GM21381 (cell line): ENCODE data around the gene RESP18.

ENCODE experiments used
- ATAC-seq: cut with Tn5 transposase; IDR thresholded peaks from one replicate; pipeline ENCODE4 v1.9.1; 2021; ENCODE audit warnings: mild to moderate bottlenecking, moderate library complexity; ENCODE audit not compliant: unreplicated experiment

RESP18 gene

GRCh38 chr2:219332542-219332941, at the start of gene RESP18:
Gene RESP18 (minus strand): TSS chr2:219332744.
- ATAC-seq: no peak

- ATAC-seq: no peak
Measured at GRCh38 chr2:219381448-219381847, 48.9 kb upstream of the RESP18 start.

DNA sequence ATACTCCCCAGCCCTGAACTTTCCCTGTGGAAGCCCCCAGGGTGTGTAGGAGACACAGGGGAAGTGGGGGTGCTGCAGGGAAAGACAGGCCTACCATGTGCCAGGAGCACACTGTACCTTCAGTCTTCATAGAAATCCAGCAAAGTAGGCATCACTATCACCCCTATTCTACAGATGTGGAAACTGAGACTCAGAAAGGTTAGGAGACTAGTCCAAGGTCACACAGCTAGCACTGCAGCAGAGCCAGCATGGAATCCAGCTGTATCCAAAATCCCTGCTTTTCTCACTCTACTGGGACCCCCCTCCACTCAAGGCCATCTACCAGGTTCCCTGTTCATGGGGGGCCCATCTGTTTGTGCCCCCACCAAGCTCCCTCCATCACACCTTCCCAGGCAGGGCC, 48.4 kb upstream of the RESP18 start:
- ATAC-seq: no peak

DNA sequence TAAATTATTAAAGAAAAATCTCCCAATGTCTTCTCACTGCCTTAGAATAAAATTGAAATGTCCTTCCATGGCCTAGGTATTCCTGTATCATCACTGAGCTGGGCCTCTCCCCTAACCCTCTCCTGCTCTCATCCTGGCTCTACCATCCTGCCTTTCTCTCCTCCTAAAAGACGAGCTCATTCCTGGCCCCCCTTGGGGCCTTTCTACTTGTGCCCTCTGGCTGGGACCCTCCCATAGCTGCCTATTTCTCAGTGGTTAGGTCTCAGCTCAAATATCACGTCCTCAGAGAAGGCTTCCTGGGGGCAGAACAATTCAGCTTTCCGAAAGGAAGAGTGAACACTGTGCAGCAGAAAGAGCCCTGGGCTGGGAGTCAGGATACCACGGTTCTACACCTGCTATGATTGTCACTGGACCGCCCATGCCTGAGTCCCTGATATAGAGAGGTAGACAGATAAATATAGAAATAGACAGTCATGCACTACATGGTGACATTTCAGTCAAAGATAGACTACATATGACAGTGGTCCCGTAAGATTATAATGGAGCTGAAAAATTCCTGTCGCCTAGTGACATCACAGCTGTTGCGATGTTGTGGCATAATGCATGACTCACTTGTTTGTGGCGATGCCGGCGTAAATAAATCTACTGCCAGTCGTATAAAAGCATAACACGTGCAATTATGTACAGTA, 45.8 kb upstream of the RESP18 start:
- ATAC-seq: no peak

DNA sequence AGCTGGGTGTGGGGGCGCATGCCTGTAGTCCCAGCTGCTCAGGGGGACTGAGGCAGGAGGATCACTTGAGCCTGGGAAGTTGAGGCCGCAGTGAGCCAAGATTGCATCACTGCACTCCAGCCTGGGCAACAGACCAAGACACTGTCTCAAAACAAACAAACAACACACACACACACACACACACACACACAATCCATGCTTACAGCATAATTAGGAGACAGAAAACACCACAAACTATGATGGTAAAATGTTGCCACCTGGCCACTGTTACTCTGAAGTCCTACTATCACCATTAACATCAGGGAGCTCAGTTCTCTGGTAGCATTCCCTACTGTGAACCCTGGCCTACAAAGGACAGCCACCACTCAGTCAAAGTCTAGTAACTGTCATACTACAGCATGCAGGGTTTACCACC, 36.9 kb upstream of the RESP18 start:
- no peak for ATAC-seq

DNA sequence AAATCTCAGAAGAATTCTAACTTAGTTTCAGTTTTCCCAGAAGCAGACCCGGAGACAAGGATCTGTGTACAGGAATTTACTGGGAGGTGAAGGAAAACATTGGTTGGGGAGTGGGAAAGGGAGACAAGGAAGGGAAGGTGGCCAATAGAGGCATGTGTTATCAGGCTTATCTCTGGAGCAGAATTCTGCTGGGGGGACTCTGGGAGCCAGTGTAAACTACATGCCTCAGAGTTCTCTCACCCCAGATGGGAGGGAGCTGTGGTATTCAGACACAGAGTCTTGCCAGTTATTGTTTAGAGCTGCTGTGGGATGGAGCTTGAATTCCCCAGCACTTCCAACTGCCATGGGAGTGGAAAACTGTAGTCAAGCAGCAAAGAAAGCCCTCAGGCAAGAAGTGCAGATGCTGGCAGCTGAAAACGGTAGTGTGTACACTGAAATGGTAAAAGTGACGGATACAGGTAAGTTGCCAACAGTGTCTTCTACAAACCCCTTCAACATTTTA, 36.2 kb upstream of the RESP18 start:
- ATAC-seq: no peak

- peak; percentile 84 for ATAC-seq
Measured at GRCh38 chr2:219362524-219363164, 30.1 kb upstream of the RESP18 start.

- ATAC-seq: no peak
Measured at GRCh38 chr2:219362072-219362471, 29.5 kb upstream of the RESP18 start.

GRCh38 chr2:219358170-219359075, 25.9 kb upstream of the RESP18 start:
- no peak for ATAC-seq

DNA sequence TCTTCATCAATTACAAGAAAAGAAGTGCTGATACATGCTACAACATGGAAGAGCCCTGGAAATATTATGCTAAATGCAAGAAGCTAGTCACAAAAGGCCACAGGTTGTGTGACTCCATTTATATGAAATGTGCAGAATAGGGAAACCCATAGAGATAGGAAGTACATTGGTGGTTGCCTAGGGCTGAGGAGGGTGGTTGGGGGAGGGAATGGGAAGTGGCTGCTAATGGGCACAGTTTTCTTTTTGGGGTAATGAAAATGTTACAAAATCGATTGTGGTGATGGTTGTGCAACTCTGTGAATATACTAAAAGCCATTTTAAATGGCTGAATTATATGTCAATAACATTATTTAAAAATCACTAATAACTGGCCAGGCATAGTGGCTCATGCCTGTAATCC, 24.3 kb upstream of the RESP18 start:
- no peak for ATAC-seq

DNA sequence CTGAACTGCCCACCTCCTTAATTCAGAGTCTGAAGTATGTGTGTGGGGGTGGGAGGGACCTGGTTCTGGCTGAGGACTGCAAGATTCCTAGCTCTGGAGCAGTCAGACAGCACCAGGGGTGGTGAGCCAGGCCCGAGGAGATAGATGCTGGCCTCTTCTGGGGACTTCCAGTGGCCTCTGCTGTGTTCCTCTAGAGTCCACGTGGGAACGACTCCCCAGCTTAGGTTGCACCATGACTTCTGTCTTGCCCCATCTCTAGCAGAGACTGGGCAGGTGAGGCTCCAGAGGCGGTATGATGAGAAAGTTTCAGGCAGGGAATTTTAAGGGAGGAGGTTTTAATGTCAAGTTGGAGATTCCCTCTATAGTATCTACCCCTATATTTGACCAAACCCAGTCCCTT, 22.0 kb upstream of the RESP18 start:
- ATAC-seq: no peak

DNA sequence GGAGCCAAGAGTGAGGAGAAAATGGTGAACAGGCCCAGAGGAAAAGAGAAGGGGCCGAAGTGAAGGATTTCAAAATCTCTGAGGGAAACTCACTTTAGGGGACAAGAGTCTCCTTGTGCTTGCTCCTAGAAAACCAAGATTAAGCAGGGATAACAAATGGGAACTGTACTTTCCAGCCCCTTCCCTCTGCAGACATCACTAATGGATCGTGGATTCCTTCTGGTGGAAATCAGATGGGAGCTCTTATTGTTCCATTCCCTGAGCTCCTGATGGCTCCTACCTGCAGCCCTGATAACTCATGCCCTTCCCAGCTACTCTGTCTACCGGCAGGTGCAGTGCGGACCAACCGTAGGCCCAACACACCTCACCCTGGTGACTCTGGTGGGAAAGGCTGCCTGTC, 20.6 kb upstream of the RESP18 start:
- no peak for ATAC-seq

DNA sequence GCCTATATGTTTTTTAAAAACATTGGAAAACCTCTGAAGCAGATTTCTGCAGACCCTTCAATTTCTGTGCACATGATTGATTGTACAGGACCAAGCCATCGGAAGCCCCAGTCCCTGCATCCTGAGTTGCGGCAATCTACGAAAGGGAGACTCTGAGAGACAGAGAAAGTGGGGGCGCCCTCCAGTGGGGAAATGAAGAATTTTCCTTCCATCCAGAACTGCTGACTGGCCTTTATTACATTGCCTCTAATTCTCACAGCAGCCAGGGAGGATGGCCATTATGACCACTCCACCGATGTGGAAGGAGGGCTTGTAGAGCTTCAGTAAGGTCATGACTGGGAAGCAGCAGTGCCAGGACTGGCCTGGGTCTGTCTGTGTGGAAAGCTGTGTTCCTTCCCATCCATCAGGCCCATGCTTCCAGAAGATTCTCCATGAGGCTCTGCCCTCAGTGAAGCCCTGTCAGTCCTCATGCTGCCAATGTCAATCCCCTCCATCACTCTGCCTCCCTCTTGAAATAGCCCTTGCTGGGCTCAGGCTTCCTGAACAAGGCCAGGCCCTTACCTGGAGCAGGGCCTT, 20.0 kb upstream of the RESP18 start:
- ATAC-seq: no peak

- ATAC-seq: no peak
Measured at GRCh38 chr2:219350710-219351221, 18.2 kb upstream of the RESP18 start.

GRCh38 chr2:219350215-219350614, 17.7 kb upstream of the RESP18 start:
- no peak for ATAC-seq

GRCh38 chr2:219344751-219345430, 12.3 kb upstream of the RESP18 start:
- ATAC-seq: no peak

DNA sequence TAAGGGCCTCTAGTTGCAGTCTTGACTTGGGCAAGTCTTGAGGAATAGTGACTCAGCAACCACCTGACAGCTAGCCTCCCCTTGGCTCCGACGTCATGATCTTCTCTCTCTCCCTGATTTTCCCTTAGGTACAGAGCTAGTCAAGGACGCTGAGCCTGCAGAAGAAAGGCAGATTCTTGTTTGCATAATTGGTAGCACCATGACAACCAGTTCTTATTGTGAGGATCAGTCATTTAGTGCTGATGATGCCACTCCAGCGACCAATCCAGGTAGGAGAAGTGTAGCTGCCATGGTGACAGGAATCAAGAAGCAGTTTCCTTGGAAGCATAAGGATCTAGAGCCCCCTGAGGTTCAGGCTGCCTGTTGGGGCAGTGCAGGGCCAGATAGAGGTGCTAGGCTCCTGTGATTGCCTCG, 2.8 kb upstream of the RESP18 start:
- no peak for ATAC-seq

DNA sequence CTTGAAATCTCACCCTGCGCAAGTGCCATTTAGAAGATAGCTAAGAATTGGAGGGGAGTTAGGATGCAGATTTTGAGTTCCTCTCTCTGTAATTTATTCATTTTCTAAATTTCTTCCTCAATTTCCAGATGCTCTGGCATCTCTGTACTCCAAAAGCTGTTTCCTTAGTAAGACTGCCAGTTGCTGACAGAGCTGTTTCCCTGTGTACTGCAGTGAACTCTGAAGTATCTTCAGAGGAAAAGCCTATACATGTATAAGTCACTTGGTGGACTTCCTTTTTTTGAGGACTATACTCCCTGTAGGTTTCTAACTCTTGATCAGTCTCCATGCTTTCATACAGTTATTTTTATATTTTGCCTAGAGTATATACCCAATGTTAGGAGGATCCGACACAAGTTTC, 1.5 kb upstream of the RESP18 start:
- no peak for ATAC-seq

DNA sequence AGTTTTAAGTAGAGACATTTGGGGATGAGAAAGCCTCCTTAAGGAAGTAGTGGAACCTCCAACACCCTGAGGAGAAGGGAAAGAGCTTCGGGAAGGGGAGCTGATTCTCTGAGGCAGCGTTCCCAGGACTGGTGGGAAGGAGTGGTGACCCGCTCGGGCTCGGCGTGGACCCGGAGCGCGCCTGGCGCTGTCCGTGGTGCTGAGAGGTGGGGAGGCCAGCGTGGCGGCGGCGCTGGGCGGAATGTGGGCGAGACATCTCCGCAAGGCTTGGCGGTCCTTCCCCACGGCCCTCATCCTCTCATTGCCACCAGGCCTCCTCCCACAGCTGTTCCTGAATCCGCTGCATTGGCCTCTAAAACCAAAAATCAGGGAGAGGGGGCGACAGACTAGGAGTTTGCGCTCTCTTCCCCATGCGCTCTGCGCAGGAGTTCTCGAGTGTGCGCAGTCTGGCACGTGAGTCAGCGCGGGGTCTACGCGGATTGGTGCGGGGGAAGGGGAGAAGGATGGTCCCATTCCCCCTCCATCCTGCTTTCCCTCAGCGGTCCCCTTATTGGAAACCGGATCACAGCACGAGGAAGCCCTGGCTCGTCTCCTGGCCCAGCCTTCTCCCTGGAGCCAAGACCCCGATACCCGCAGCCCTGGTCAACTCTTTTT, 857 bp downstream of the RESP18 start:
- ATAC-seq: no peak

GRCh38 chr2:219327719-219328118, 4.8 kb downstream of the RESP18 start:
- ATAC-seq: no peak
